SU-DHL-6 (cell line): ENCODE data around the gene PPP2R5C.

Source experiments
- EZH2phosphoT487 ChIP-seq: fragments of 200-600 bp; sonication (generic), shearing (Covaris generic); conservative IDR thresholded peaks from 2 replicates; pipeline ENCODE4 v1.6.1; 2018; ENCODE audit warnings: mild to moderate bottlenecking, antibody characterized with exemption, low read length, moderate library complexity, mixed read lengths
- TF ChIP-seq, protein P1 (sequence below): fragments of 200-600 bp; sonication (generic); IDR thresholded peaks from one replicate; pipeline ENCODE4 v1.5.1; 2017; ENCODE audit warnings: antibody characterized with exemption, mild to moderate bottlenecking, low read length, moderate library complexity; ENCODE audit not compliant: insufficient read depth, poor library complexity, severe bottlenecking

DNA sequence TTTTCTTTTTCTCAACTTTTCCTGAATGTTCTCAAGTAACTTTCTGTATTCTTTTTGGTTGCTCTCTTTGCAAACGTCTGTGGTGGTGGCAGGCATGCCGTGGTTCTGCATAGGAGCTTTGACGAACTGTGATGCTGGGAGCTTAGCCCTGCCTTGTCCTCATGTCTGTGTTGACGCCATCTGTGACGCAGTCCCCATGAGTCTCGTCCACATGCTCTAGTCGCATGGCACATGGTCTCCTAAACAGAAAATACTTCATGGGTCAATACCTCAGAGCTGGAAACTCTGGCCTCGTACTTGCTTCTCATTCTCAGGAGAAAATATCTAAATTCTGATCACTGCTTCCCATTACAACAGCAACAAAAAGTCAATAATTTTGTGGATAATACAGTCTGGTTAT is 152.6 kb downstream of the PPP2R5C start:
- TF ChIP-seq, protein P1, sequence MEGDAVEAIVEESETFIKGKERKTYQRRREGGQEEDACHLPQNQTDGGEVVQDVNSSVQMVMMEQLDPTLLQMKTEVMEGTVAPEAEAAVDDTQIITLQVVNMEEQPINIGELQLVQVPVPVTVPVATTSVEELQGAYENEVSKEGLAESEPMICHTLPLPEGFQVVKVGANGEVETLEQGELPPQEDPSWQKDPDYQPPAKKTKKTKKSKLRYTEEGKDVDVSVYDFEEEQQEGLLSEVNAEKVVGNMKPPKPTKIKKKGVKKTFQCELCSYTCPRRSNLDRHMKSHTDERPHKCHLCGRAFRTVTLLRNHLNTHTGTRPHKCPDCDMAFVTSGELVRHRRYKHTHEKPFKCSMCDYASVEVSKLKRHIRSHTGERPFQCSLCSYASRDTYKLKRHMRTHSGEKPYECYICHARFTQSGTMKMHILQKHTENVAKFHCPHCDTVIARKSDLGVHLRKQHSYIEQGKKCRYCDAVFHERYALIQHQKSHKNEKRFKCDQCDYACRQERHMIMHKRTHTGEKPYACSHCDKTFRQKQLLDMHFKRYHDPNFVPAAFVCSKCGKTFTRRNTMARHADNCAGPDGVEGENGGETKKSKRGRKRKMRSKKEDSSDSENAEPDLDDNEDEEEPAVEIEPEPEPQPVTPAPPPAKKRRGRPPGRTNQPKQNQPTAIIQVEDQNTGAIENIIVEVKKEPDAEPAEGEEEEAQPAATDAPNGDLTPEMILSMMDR = no peak
- TF ChIP-seq EZH2phosphoT487 = no peak
